Breast epithelium (tissue), 4 donors: ENCODE measurements around the gene RSAD1. TPM values are rescaled to one million over a fixed set of nuclear protein-coding genes. Genes with fewer than 3 reads are reported as not detected.

Experiments used
- DNase-seq, 2 donors: peaks; one replicate each; pipeline ENCODE4 v3.0.0-alpha.2; 2019; ENCODE audit warnings: low spot score in 2 of 2
- H3K27ac ChIP-seq, 2 donors: fragments of 200-600 bp; sonication (generic) in 1 of 2; one replicate each; pipeline ENCODE4 v1.5.1; 2016 to 2019; ENCODE audit warnings: mild to moderate bottlenecking in 1 of 2
- H3K27me3 ChIP-seq, 2 donors: fragments of 200-600 bp; sonication (generic) in 1 of 2; one replicate each; pipeline versions ENCODE4 v1.5.1 to v1.6.0; 2017 to 2019; ENCODE audit warnings: control low read depth in 1 of 2, mild to moderate bottlenecking in 1 of 2
- H3K36me3 ChIP-seq: fragments of 200-600 bp; one replicate; pipeline ENCODE4 v1.5.1; 2019
- H3K4me1 ChIP-seq, 2 donors: fragments of 200-600 bp; sonication (generic); one replicate each; pipeline ENCODE4 v1.5.1; 2016 to 2019; ENCODE audit warnings: control low read depth in 1 of 2
- H3K4me3 ChIP-seq, 3 donors: fragments of 200-600 bp; sonication (generic); 1 replicate in 2 of 3; 2 replicates in 1 of 3; pipeline ENCODE4 v1.5.1; 2016 to 2019; ENCODE audit warnings: mild to moderate bottlenecking in 3 of 3, moderate library complexity in 2 of 3
- H3K9me3 ChIP-seq, 2 donors: fragments of 200-600 bp; sonication (generic) in 1 of 2; one replicate each; pipeline ENCODE4 v1.5.1; 2016 to 2019; ENCODE audit warnings: control low read depth in 1 of 2
- POLR2A ChIP-seq: fragments of 450-650 bp; IDR thresholded peaks from one replicate; pipeline ENCODE4 v1.6.1; 2016; ENCODE audit warnings: antibody characterized with exemption, mild to moderate bottlenecking, moderate library complexity
- POLR2AphosphoS5 ChIP-seq, 3 donors: sonication (generic); formaldehyde crosslinking; IDR thresholded peaks; one replicate each; pipeline ENCODE4 v1.6.1; 2017; ENCODE audit warnings: antibody characterized with exemption in 3 of 3
- intact Hi-C: fragments of 100-400 bp; cut with DNase I; formaldehyde crosslinking; loops from one replicate; pipeline ENCODE4 v1.15.1; 2023; ENCODE audit warnings: low total_unique reads
- total RNA-seq, 3 donors: library from RNA; depleted of rRNA; stranded (reverse); fragments of >200 nt; gene quantifications; one replicate each; pipeline ENCODE4 v1.1.0, GENCODE V29; 2016
- TF ChIP-seq, protein P1 (sequence below), 3 donors: fragments of 450-650 bp; IDR thresholded peaks; one replicate each; pipeline ENCODE4 v1.5.1; 2016 to 2017; ENCODE audit warnings: antibody characterized with exemption in 3 of 3, mild to moderate bottlenecking in 3 of 3, moderate library complexity in 3 of 3

Gene RSAD1
- total RNA-seq, 3 donors from 2014 or later, result 33.6 to 39.0 (median 35.1) TPM

DNA sequence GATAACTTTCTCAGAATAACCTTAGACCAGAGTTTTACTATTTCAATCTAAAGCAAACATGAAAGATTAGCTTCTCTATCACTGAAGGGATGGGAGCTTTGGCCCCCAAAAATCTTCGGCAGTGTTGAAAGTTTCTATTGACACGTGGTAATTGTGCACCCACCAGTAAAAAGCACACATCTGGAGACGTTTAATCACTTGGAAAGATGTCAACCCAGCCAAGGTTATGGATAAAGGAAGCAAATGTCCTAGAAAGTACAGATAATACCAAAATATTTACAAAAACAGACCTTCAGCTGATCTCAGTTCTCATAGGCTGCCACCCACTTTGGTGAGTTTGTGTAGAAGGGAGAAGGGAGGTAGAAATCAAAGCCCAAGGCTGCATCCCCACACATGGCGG, 34.8 kb downstream of the RSAD1 start:
- Histone ChIP-seq H3K4me3 (no peak overlapping the region), H3K27me3 (no peaks in the 10 kb centered on the region), H3K4me1 (no peaks in the 10 kb centered on the region), H3K36me3 (no peaks in the 10 kb centered on the region), H3K27ac (no peak overlapping the region), H3K9me3 (no peaks in the 10 kb centered on the region)
- intact Hi-C loops, result no loop called here
- no peak for DNase-seq
- TF ChIP-seq, protein P1, sequence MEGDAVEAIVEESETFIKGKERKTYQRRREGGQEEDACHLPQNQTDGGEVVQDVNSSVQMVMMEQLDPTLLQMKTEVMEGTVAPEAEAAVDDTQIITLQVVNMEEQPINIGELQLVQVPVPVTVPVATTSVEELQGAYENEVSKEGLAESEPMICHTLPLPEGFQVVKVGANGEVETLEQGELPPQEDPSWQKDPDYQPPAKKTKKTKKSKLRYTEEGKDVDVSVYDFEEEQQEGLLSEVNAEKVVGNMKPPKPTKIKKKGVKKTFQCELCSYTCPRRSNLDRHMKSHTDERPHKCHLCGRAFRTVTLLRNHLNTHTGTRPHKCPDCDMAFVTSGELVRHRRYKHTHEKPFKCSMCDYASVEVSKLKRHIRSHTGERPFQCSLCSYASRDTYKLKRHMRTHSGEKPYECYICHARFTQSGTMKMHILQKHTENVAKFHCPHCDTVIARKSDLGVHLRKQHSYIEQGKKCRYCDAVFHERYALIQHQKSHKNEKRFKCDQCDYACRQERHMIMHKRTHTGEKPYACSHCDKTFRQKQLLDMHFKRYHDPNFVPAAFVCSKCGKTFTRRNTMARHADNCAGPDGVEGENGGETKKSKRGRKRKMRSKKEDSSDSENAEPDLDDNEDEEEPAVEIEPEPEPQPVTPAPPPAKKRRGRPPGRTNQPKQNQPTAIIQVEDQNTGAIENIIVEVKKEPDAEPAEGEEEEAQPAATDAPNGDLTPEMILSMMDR (IDR thresholded peaks at IDR 0.05), result no peak
- no peak for TF ChIP-seq POLR2A
- TF ChIP-seq POLR2AphosphoS5 (IDR thresholded peaks at IDR 0.05), result no peak

DNA sequence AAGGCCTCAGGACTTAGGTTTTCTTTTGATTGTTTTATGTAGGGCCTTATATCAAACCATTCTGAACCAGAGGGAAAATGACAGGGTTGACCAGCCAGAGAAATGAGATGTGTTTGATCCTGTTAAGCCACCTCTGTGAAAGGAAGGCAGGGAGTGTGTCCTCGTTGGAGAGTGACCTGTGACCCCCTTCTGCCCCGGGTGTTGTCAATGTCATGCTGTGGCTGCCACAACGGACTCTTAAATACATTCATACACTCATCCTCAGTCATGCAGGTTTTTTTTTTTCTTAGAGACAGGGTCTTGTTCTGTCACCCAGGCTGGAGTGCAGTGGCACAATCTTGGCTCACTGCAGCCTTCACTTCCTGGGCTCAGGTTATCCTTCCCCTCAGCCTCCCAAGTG, 35.7 kb downstream of the RSAD1 start:
- Histone ChIP-seq H3K27me3 (no peaks in the 10 kb centered on the region), H3K4me3 (no peak overlapping the region), H3K36me3 (no peaks in the 10 kb centered on the region), H3K9me3 (no peaks in the 10 kb centered on the region), H3K4me1 (no peaks in the 10 kb centered on the region), H3K27ac (peak overlapping the region; percentile 49 to 55)
- no peak for DNase-seq
- TF ChIP-seq, protein P1 (IDR thresholded peaks at IDR 0.05), result no peak
- TF ChIP-seq POLR2A, result no peak
- no peak for TF ChIP-seq POLR2AphosphoS5 (IDR thresholded peaks at IDR 0.05)
- intact Hi-C loops, result no loop called here

DNA sequence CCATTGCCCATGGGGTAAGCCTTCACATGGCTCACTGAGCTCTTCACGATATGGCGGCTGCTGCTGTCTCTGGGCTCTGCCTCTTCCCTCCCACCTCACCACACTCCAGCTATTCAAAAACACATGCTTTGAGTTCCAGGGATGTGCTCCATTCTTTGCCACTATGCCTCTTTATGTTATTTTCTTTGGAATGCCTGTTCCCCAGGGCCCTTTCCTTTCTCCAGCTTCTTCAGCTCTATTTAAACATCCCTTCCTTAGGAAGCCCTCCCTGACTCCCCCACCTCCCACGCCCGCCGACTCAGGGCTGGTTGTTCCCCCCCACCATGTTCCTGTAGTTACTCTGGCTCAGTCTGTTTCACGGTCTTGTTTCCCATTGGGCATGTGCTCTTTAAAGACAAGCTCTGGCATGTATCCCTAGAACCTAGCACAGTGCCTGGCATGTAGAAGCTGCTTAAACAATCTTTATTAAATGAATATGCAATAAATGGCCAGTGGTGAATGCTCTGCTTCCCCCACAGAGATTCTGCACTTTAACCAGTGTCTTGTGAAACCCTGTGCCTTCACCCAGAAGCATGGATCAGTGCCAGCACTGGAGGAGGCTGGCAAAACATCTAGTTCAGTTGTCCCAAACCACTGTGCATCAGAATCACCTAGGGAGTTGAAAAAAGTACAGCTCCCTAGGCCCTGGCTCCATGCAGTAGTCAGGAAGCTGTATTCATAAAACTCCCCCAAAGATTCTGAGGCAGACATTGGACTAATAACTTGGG, 36.5 kb downstream of the RSAD1 start:
- H3K36me3 ChIP-seq, result no peaks in the 10 kb centered on the region

DNA sequence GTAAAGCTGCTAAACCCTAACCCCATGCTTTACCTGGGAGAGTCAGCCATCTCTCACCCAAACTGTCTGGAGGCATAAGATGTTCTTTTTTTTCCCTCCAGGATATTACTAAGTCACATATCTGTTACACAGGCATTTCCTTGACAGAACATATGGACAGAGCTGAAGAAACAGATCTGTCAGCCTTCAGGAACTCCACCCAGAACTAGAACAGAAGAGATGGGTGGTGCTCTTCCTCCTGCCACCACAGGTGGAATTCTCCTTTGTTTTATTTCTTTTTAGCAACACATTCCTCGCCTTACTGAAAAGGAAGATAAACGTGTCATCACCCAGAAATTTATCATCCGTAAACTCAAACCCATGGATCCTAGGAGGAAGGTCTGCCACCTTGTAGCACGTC, 38.4 kb downstream of the RSAD1 start:
- H3K27me3 ChIP-seq, result no peaks in the 10 kb centered on the region
- no peaks in the 10 kb centered on the region for H3K9me3 ChIP-seq
- H3K36me3 ChIP-seq, result no peaks in the 10 kb centered on the region
- H3K4me3 ChIP-seq, result no peak overlapping the region
- H3K27ac ChIP-seq, result no peak overlapping the region
- intact Hi-C loops, result no loop called here
- H3K4me1 ChIP-seq, result no peaks in the 10 kb centered on the region
- DNase-seq, result no peak
- TF ChIP-seq POLR2AphosphoS5 (IDR thresholded peaks at IDR 0.05) (no peak), POLR2A (no peak)
- TF ChIP-seq, protein P1 (IDR thresholded peaks at IDR 0.05), result no peak

More for the DNA sequence above, 36.5 kb downstream of the RSAD1 start:
- intact Hi-C loops, result no loop called here
- Histone ChIP-seq H3K27ac (peak overlapping the region; percentile 49 to 55), H3K4me1 (no peaks in the 10 kb centered on the region), H3K9me3 (no peaks in the 10 kb centered on the region), H3K27me3 (no peaks in the 10 kb centered on the region), H3K4me3 (no peak overlapping the region)
- TF ChIP-seq, protein P1 (IDR thresholded peaks at IDR 0.05), result no peak
- TF ChIP-seq POLR2AphosphoS5 (IDR thresholded peaks at IDR 0.05) (no peak), POLR2A (no peak)
- peak in 1 of 2 donors; percentile 85 for DNase-seq

DNA sequence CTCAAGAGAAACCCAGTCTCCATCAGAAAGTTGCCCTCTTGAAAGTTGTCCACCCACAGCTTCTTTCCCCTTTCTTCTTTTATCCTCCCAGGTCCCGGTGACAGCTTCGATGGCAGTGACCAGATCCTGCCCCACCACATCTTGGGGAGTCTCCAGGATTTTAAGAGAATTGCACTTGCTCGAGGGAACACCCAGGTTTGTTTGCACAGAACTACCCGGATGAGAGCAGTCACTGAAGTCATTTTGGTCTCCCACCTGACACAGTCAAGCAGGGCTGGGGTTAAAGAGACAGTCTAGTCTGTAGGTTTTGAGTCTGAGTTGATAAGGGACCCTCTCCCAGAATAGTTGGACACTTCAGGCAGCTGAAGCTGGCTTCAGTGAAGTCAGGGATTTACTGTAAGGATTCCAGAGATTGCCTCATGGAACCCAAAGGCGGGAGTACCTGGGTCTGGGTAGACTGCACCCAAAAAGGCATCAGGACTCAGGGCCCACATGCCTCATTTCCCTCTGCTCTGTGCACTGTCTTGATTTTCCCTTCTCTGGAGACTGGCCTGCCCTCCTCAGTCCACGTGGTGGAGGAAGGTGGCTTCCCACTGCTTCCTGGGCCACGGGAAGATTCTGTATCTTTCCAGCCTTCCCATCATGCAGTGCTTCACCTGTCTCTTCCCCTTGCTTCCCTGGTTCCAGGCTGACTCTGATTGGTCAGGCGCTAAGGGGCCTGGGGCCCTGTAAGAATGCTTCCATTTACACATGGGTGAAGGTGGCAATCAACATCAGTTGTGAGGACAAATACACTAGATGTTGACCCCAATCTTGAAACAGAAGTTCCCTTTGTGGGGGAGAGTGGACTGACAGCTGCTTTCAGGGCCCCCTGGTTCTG, 39.1 kb downstream of the RSAD1 start:
- intact Hi-C loops, result no loop called here
- Histone ChIP-seq H3K36me3 (no peaks in the 10 kb centered on the region), H3K27me3 (no peaks in the 10 kb centered on the region), H3K27ac (peak overlapping the region in 1 of 2 donors; percentile 56), H3K4me3 (no peak overlapping the region), H3K4me1 (no peaks in the 10 kb centered on the region), H3K9me3 (no peaks in the 10 kb centered on the region)
- TF ChIP-seq, protein P1 (IDR thresholded peaks at IDR 0.05), result no peak
- DNase-seq, result no peak
